ENCODE results near the gene TJP3.

GRCh38 chr19:3695124-3695733, 13.0 kb upstream of the TJP3 start:
- TF ChIP-seq CTCF (IDR thresholded peaks at IDR 0.05; ENCODE audit: insufficient read depth, low read depth, low read length) (no peak), EZH2 (IDR thresholded peaks at IDR 0.05; ENCODE audit: insufficient read depth, low read length) (no peak)

All from astrocyte (in vitro differentiated cells and primary cell).